Activated CD4-positive, alpha-beta T cell treated with anti-CD3 and anti-CD28 coated beads for 4 hours (primary cell): ENCODE results near the gene JAK1.

ENCODE experiments used
- DNase-seq, 2 donors: peaks; one replicate each; pipeline ENCODE4 v3.0.0-alpha.2; 2020

JAK1 gene

DNA sequence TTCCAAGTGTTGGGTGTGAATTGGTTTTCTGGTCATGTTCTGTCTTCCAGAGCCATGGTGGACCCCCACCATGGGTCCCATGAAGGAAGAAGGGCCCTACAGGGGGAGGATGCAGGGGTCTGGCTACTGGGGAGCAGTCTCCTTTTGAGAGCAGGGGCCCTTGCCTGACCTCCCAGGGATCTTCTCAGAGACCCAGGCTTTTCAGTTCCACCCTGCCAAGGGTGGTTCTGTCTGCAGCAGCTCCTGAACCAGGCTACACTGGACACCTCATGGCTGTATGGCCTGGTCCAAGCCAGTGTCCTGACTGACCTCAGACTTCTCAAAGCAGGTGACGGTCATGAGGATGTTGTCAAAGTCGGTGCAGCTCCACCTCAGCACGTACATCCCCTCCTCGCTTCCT lies 109.0 kb downstream of the JAK1 start:
- no peak for DNase-seq

DNA sequence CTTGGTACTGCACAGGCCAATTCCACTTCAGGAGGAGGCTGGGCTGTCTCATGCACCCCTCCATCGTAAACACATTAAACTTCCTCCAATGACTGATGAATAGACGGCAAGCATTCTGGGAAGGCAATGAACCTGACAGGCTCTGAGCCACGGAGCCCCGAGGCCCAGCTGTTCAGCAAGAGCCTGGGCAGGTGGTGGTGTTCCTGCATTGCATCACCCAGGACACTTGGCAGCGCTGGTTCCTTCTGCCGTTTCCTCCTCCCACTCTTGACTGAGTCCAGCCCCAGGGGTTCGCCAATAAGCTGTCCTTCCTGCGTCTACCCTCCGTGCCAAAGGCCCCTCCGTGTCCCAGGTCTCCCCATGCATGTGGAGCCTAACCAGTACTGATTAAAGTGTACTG lies 109.8 kb downstream of the JAK1 start:
- DNase-seq = no peak

DNA sequence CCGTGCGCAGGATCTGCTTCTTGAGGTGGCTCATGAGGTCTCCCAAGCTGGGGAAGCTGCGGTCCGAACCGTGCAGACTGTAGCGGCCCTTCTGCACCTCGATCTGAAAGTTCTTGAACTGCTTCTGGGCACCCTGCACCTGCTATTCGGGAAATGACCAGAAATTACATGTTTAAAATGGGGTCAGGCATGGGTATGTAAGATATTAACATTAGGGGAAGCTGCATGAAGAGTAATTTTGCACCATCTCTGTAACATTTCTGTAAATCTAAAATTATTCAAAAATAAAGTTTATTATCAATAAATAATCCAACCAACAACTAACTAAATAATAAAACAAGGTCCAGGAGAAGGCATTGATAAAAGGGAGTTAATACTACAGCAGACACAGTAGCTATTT lies 110.8 kb downstream of the JAK1 start:
- no peak for DNase-seq

DNA sequence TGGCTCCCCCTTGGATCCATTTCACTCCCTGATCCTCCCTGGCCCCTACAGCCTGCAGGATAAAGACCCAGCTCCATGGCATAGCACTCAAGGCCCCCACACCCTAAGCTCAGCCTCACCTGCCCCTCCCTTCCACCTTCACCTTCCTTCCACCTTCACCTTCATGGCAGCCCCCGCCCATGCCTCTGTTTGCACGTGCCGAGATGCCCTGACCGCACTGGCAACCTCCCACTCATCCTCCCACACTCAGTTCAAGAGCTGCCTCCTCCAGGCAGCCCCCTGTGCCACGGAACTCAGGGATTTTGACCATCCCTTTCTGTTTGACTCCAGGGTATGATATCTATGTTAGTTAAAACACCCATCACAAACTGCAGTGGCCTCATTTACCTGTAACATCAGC lies 111.7 kb downstream of the JAK1 start:
- DNase-seq = no peak

DNA sequence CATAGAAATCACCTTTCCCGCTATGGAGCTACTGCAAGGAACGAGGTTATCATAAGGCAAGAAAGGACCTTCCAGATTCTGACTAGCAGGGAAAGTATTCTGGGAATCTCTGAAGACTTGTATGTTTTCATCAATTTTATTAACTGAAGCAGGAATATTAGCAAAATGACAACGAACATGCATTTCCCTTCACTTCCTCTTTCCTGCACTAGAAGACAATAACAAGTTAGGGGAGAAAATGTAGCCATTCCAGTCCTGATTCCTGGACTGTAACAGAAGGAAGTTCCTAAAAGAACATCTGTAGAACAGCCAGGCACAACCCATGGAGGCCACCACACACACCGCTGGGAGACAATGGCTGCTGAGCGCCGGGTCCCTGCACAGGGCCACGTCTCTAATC lies 114.7 kb downstream of the JAK1 start:
- no peak for DNase-seq

DNA sequence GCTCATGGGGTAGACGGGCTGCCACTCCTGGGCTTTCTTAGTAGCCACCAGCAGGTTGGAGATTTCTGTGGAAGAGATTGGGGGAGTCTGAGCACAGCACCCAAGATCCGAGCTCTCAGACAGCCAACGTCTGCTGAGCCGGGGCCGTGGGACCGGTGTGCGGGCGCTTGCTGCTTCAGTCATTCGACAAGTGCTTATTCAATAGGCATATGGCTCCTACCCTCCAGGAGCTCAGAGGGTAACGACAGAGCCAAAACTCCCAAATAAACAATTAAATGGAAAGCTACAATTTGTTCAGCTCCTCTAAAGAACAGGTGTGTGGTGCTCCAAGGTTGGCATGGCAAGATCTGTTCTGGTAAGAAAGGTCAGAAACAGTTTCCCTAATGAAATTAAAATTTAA lies 115.5 kb downstream of the JAK1 start:
- DNase-seq = no peak

DNA sequence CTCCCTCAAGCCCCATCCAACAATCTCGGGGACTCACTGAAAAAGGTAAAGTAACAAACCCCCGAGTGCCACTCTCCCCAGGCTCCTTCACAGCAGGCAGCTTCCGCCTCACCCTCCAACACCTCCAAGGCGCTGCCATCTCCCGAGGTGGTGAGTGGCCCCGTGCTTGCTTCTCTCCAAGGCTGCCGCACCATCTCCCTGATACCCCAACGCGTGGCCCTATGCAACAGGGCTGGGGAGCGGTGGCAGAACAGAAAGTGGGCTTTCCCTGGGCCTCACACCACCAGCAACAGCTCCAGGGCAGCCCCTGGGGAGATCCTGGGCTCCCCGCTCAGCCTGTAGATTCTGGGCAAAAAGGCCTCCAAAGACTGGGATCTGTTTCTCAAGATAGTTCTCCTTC lies 116.4 kb downstream of the JAK1 start:
- no peak for DNase-seq

DNA sequence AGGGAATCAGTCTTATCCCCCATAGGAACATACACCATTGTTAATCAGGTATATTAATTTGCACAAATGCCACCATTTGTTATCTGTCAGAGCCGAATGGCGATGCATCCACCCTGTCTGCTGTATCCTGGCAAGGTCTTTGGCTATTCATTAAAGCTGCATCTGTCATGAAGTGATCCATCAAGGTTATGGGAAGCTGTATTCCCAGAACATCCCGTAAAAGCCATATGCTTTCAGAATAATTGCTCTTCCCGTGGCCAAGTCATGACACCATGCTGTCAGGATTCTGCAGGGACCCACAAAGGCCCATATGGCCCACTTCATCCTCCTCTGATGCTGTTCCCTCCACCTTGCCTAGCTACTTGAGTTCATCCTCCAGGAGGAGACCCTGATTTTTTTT lies 117.5 kb downstream of the JAK1 start:
- no peak for DNase-seq

DNA sequence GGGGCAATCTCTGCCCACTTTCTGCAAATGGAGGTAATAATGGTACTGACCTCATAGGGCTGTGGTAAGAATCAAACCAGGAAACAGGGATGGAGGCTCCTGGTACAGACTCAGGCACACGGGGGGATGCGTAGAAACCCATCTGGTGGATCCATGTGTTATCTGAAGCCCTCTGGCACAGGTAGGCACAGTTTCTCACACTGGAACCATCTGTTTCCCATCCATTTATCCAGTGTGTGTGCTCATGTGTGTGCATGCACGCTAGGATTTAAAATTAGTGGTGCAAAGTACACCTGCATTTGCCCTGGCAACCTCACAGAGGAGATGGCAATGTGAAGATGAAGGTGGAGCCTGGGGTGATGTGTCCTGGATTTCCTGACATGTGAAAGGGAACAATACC lies 118.2 kb downstream of the JAK1 start:
- no peak for DNase-seq

DNA sequence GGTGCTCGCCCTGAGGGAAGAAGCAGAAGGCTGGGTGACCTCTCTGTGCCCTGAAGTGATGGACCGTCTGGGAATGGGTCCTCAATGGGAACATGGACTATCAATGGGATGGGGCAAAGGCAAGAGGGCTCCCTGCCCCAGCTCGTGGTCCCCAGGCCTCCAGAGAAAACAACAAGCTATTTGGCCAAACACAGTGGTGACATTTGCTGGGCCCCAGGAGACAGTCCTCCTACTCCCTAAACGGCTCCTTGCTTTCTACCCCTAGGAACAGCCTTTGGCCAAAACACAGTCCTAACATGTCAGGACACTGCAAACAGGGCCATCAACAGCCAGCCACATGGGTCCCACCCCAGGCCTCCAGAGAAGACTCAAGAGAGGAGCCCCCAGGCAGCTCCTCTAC lies 118.7 kb downstream of the JAK1 start:
- DNase-seq = no peak

DNA sequence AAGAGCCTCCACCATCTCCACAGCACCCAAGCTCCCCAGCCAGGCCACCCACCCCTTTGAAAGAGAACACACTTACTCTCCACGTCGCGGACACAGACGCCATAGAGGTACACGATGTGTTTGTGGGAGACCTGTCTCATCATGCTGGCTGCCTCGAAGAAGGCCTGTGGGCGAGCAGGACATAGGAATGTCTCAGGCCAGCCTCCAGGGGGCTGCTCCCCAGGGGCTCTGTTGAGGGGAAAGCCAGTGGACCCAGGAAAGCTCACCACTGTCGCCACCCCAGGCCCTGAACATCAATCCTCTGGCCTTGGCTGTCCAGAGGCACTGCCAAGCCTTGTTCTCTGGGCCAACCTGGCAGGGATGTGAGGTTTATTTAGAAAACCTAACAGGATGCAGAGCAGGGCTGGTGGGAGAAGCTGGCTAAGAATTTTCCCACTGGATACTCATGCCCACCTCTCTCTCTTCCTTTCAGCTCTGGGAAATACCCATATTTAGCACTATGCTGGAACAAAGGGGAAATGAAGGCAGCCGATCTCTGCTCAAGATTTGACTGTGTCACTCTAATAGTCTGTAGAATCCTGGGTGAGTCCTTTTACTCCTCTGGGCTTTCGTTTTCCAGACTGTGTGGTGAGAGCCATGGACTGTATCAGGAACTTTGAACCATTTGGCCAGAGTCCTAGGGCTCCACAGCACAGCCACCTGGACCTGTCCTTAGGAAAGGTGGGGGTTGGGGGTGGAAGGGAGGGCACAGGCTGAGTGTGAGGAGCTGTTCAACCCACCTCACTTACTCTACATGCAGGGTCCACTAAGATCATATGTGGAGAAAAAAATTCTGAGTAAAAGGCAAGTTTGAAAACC lies 119.5 kb downstream of the JAK1 start:
- DNase-seq = no peak

DNA sequence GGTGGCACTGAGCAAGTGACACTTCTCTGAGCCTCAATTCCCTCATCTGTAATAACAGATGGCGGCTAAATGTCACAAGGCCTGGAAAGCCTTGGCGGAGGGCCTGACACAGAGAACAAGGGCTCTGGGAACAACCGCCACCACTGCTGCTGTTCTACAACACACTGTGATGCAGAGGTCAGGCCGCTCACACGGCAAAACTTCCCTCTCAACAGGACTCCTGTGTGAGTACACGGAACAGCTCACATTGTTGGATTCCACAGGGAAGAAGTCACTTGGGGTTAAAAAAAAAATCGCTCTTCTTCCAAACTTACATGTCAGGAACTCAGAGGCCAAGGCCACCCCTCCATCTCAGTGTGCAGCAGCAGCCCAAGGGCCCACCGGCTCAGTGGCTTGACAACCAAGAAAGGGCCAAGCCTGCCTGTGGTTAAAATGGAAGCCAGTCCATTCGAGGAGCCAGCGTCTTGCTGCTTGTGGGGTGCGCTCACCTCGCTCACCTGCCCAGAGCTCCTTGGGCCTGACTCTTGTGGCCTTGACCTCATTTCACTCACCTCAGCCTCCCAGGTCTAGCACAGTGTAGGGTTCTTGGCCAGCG lies 120.4 kb downstream of the JAK1 start:
- DNase-seq = no peak

DNA sequence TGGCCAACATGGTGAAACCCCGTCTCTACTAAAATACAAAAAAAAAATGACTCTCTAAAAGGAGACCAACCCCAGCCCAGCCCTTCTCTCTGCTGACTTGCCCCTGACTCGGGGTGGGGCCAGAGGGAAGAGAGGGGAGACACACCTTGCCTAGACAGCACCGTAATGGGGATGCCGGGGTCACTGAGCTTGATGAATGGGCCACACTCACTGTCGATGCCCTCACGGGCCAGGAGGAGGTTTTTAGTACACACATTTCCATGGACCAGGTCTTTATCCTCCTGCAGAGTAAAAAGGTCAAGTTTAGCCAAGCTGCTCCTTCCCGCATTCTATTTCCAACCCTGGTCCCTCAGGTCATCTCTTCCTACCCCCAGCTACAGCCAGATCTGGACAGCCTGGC lies 121.7 kb downstream of the JAK1 start:
- DNase-seq = no peak

DNA sequence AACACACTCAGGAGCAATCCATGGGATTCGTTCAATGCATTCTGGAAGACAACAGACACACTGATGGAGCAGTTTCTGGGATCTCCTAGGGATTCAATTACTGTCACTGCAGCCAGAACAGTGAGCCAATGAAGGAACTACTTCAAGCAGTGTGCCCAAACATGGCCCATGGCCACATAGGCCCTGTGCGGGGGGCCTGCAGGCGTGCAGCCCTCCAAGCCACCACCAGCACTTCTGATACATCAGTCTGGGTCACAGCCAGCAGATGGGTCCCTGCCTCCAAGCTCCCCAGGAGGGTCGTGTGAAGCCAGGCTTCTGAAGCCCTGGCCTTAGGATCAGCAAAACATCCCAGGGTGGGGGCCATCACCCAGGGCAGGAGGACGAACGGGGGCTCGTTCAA lies 122.2 kb downstream of the JAK1 start:
- DNase-seq = no peak

DNA sequence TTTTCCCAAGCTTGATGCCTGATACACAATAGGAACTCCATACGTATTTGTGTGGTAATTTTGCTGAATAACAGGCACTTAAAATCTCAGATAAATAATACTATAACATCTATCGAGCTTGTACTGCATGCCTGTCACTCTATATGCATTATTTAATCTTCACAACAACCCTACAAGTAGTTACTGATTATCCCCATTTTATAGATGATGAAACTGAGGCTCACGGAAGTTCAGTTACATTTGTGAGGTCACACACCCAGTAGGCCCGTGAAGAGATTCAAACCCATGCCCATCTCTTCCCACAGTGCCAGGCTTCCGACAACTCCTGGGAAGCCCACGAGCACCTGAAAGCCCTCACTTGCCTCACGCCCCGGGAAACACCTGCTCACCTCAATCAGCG lies 122.7 kb downstream of the JAK1 start:
- DNase-seq = no peak

DNA sequence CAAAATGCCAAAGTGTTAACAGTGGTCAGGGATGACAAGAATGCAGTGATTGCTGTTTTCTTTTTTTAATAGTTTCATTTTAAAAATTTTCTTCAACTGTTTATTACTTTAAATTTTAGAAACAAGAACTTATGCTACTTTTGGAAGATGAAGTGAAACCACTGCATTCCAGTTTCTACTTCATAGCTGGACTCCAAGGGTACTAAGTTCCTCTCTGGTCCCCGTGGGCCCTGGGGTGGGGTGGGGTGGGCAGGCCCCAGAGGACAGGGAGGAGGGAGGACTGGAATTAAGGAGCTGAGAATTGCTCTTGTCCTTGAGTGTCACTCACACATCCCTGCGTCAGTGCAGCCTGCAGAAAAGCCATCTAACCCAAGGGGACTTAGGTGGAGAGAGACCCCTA lies 124.1 kb downstream of the JAK1 start:
- no peak for DNase-seq

DNA sequence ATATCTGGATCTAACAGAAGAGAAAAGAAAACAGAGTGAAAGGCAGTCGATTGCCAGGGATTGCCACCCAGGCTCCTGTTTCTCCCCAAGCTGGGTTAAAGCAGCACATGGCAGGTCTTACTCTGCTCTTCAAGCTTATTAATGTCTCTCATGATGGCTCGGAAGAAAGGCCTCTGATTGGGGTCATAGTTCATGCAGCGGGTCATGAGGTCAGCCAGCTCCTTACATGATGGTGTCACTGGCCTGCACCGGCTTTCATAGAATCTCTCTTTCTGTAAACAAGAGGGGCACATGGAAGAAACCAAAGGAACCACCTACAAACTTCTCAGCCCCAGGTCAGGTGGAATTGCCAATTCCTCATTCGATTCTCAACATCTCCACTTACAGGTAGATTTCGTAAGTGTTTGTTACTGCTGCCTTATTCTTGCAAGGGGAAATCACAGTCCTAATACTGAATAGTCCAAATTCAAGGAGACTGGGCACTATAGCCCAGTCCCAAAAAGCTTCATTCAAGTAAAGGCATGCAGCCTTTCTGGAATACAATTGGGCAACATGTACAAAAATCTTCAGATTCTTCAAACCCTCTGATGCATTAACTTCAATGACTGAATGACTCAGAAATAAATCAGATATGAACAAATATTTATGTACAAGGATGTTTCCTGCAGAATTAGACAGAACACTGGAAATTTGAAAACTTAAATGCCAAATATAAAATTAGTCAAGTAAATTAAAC lies 124.9 kb downstream of the JAK1 start:
- DNase-seq = no peak

DNA sequence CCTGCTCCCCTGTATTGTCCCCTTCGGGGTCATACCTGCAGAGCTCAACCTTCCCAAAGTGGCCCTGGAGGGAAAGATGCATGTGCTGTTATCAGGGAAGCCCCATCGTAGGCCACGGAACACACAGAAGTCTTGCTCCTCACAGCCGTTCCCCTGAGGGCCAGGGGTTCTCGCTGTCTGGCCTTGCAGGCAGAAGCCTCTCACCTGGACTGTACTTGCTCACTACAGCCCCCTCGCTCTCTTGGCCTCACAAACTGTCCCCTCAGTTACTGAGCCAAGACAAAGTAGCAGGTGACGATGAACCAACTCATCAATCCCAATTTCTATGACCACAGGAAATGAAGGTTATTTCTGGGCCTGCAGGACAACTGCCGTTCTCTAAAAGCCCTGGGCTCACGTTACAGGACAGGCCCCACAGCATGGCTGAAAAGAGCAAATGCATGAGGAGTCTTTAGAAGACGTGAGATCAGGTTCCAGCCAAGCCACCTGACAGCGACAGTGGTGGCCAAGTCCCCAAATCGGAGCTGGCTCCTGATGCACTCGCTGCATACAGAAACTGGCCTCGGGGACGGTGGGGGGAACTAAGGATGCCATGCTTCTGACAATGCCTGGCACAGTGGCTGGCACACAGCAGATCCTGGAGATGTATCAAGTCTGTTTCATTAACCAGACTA lies 126.5 kb downstream of the JAK1 start:
- no peak for DNase-seq

DNA sequence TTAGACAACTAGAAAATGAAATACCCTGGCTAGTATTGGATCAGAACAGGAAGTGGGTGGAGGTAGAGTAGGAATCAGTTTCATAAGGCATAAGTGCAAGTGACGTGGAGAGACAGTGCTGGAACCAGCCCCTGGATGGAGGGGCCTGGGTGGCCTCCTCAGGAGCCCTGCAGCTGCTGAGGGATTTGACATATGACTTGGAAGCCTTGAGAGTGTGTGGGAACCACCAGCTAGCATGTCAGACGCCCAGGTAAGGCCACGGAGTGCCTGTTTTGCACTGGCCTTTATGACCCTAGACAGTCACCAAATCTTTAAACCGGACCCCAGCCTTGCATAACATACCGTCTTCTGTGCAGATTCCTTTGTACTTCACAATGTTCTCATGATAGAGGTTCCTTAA lies 127.1 kb downstream of the JAK1 start:
- DNase-seq = no peak

DNA sequence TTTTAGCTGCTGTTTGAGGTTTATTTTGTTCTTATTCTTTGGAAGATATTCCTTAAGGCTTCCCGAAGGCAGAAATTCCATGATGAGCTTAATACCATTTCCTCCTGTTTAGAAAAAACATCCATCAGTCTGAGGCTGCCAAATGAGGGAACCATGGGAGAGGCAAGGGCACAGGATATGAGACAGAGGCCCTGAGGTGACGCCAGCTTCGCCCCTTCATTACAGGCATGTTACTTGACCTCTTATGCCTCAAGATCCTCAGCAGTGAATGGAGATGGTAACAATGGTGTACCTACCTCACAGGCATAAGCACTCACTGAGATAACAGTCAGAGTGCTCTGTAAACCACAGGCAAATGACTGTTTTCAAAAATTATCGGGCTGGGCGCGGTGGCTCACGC lies 127.9 kb downstream of the JAK1 start:
- no peak for DNase-seq

DNA sequence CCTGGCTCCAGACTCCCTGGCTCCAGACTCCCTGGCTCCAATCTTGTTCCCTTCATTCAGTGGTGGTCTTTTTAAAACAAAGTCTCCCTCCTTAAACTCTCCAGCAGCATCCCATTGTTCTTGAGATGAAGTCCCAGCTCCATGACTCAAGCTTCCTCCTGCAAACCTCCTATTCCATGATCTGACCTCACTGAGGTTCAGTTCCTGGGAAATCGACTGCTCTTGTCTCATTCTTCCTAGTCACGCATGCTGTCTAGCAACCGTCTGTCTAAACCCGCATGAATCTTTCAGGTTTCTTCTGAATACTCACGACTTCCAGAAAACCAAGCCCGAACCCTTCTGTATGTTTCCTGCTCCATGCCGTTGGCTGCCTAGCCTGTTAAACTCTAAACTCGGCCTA lies 129.5 kb downstream of the JAK1 start:
- DNase-seq = no peak

DNA sequence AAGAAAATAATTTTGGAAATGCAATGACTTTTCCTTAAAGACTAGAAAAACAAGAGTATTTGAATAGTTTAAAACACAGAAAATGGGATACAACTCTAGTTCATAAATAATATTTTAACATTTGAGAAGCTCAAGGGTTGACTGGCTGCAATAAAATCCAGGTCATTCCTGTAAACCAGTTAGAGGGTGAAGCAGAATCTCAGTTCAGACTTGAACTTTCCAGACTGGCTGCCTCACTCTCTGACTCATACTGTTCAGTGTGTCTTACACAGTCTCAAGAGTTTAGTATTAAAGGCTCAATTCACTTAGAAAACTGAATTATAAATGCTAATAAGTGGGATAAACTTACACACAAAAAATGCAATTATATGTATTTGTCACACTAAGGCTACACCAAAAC lies 131.6 kb downstream of the JAK1 start:
- no peak for DNase-seq

DNA sequence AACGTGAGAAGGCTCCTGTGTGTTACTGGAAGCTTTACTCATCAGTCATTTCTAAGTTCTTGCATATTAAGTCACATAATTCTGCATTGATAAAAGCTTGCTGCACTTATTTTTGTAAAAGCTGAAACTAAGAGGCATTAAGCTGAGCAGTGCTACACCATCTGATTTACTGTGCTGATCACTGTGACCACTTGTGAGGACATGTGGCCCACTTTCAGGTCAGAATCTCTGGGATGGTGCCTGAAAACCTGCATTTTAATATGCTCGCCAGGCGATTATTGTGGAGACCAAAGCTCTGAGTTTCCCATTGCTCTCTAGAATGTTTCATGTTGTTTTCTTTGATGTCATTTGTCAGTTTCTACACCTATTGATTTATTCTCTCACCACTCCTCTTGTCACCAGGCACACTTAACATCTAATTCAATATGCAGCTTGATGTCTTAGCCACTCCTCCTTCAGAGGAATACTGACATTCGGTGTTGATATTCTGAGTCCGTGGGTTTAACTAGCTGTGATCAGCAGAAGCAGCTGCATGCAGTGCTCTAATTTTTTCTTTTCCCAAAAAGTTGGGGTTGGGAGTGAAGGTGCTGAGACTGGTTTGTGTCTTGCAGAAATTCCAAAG lies 136.2 kb downstream of the JAK1 start:
- DNase-seq = no peak
